ENCODE data around the gene HSPA9.

Gene HSPA9

DNA sequence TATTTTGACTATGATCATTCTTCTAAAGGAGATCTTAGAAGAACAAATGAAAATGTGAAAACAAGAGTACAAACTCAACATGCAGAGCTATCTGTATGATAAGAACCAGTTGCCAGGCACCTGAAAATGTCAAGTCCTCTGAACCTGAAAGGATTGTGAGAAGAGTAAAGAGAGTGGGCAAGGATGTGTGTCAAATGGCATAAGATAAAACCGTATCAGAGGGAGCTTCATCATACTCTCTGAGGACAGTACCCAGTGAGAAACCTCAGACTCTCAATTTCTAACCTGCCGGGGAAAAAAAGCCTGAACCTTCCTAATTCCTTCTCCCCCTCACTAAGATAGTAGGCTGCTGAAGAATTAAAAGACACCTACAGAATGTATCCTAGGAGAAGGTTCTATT is 39.0 kb downstream of the HSPA9 start:
- Histone ChIP-seq H3K9ac (ENCODE audit: low read depth in 1 of 2, low read length in 2 of 2) (no peak overlapping the region), H3K36me3 (ENCODE audit: control insufficient read depth in 2 of 2, insufficient read depth in 2 of 2, low read length in 2 of 2) (peaks cover 6 to 12% of the 10 kb centered on the region in 2 donors), H3K9me3 (ENCODE audit: control insufficient read depth in 2 of 2, low read length in 2 of 2) (no peaks in the 10 kb centered on the region), H3K27ac (ENCODE audit: low read depth in 2 of 2, low read length in 2 of 2) (no peak overlapping the region), H3K4me3 (ENCODE audit: low read length in 2 of 2) (no peak overlapping the region), H3K4me1 (ENCODE audit: control insufficient read depth in 2 of 2, insufficient read depth in 2 of 2, low read length in 2 of 2) (peaks cover 6 to 8% of the 10 kb centered on the region in 2 donors), H3K27me3 (ENCODE audit: control insufficient read depth in 2 of 2, insufficient read depth in 2 of 2, low read length in 2 of 2) (no peaks in the 10 kb centered on the region)

DNA sequence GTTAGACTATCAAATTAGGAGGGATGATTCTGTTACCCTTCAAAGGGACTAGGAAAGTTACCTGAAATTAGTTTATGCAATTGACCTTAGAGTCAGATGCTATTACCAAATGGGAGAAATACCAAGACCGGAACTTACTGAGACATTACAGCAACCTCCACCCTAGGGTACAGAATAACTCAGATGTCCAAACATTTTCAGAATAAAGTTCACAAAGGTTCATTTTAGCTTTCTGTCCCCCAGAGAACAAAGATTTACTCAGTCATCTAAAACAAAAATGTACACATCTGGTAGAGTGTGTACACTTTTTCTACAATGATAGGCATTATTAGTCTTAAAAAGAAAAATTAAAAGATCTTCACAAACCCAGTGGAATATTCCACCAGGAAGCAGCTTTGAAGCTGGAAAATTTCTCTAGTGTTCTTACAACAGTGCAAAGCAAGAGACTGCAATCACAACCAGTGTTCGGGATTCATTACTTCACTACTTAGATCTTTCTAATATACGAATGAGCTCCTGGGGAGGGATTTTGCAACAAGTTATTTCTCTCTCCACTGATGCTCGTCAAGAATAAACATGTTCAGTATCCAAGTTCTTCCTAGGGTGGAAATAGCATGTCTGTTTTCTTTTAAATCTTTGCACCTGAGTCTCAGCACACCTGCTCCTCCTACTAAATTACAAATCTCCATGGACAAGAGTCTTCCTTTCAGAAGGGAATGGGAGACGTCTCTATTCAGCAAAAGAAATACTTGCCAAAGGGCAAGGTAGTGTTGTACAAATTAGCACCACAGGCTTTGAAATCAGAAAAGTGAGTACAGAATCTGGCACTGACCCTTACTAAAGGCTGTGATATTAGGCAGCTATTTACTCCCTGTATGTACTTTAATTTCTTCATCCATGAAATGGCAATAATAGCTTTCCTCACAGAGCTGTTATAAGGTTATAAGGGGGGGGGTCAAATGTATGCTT is 40.9 kb downstream of the HSPA9 start:
- H3K9ac ChIP-seq (ENCODE audit: low read depth in 1 of 2, low read length in 2 of 2) = no peak overlapping the region
- H3K27ac ChIP-seq (ENCODE audit: low read depth in 2 of 2, low read length in 2 of 2) = no peak overlapping the region
- H3K4me1 ChIP-seq (ENCODE audit: control insufficient read depth in 2 of 2, insufficient read depth in 2 of 2, low read length in 2 of 2) = peaks cover 3 to 4% of the 10 kb centered on the region in 2 donors
- H3K4me3 ChIP-seq (ENCODE audit: low read length in 2 of 2) = no peak overlapping the region
- no peaks in the 10 kb centered on the region for H3K27me3 ChIP-seq (ENCODE audit: control insufficient read depth in 2 of 2, insufficient read depth in 2 of 2, low read length in 2 of 2)
- no peaks in the 10 kb centered on the region for H3K9me3 ChIP-seq (ENCODE audit: control insufficient read depth in 2 of 2, low read length in 2 of 2)
- peaks cover 2 to 11% of the 10 kb centered on the region in 2 donors for H3K36me3 ChIP-seq (ENCODE audit: control insufficient read depth in 2 of 2, insufficient read depth in 2 of 2, low read length in 2 of 2)

DNA sequence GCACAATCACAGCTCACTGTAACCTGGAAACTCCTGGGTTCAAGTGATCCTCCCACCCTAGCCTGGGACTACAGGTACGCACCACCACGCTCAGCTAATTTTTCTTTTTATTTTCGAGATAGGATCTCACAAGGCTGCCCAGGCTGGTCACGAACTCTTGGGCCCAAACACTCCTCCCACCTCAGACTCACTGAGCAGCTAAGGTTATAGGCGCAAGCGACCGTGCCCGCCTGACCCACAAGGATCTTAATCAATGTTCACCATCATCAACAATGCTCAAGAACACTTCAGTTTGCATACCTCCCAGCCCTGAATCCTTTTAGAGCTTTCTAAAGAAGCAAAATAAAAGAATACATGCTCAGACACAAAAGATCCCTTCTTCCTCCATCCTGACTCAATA is 45.4 kb downstream of the HSPA9 start:
- Histone ChIP-seq H3K4me1 (ENCODE audit: control insufficient read depth in 2 of 2, insufficient read depth in 2 of 2, low read length in 2 of 2) (peaks cover 0 to 4% of the 10 kb centered on the region in 2 donors), H3K27ac (ENCODE audit: low read depth in 2 of 2, low read length in 2 of 2) (no peak overlapping the region), H3K27me3 (ENCODE audit: control insufficient read depth in 2 of 2, insufficient read depth in 2 of 2, low read length in 2 of 2) (no peaks in the 10 kb centered on the region), H3K9me3 (ENCODE audit: control insufficient read depth in 2 of 2, low read length in 2 of 2) (no peaks in the 10 kb centered on the region), H3K9ac (ENCODE audit: low read depth in 1 of 2, low read length in 2 of 2) (no peak overlapping the region), H3K36me3 (ENCODE audit: control insufficient read depth in 2 of 2, insufficient read depth in 2 of 2, low read length in 2 of 2) (peaks cover 2 to 5% of the 10 kb centered on the region in 2 donors), H3K4me3 (ENCODE audit: low read length in 2 of 2) (no peak overlapping the region)

DNA sequence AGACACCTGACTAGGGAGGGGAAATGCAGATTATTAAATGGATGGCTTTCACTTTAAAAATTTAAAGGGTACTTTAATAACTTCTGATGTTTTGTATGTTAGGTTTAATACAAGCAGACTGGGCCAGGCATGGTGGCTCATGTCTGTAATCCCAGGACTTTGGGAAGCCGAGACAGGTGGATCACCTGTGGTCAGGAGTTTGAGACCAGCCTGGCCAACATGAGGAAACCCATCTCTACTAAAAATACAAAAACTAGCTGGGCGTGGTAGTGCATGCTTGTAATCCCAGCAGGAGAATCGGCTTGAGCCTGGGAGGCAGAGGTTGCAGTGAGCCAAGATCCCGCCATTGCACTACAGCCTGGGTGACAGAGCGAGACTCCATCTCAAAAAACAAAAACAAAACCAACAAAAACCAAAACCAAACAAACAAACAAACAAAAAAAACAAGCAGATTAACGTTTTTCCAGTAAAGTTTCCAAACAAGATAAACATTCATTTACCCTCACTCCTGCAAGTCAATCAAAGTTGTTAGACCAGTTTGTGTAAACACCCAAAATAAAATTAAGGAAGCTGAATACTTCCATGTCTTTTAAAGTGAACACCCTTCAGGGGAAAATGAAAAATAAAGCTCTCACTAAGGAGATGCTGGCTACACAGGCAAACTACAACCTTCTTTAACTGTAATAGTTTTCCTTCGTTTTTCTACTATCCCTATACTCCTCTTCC is 46.3 kb downstream of the HSPA9 start:
- Histone ChIP-seq H3K4me3 (ENCODE audit: low read length in 2 of 2) (no peak overlapping the region), H3K9me3 (ENCODE audit: control insufficient read depth in 2 of 2, low read length in 2 of 2) (no peaks in the 10 kb centered on the region), H3K27ac (ENCODE audit: low read depth in 2 of 2, low read length in 2 of 2) (no peak overlapping the region), H3K9ac (ENCODE audit: low read depth in 1 of 2, low read length in 2 of 2) (no peak overlapping the region), H3K4me1 (ENCODE audit: control insufficient read depth in 2 of 2, insufficient read depth in 2 of 2, low read length in 2 of 2) (peaks cover 0 to 4% of the 10 kb centered on the region in 2 donors), H3K27me3 (ENCODE audit: control insufficient read depth in 2 of 2, insufficient read depth in 2 of 2, low read length in 2 of 2) (no peaks in the 10 kb centered on the region), H3K36me3 (ENCODE audit: control insufficient read depth in 2 of 2, insufficient read depth in 2 of 2, low read length in 2 of 2) (peaks cover 2 to 5% of the 10 kb centered on the region in 2 donors)

DNA sequence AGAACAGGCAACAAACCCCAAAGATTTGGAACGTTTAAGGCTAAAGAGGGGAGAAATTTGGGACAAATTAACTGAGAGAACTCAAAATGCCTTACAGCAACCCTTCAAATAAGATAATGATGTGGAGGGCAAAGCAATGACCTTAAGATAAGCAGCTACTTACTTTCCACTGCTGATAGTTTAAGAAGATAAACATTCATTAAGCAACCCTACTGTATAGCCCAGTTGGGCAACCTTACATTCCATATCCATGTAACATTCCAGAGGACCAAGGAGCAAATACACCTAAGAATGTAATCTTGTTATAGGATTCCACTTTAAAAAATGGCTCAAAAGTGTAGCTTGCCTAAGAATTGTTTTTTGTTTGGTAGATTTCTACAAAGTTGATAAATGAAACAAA is 47.0 kb downstream of the HSPA9 start:
- Histone ChIP-seq H3K27ac (ENCODE audit: low read depth in 2 of 2, low read length in 2 of 2) (no peak overlapping the region), H3K36me3 (ENCODE audit: control insufficient read depth in 2 of 2, insufficient read depth in 2 of 2, low read length in 2 of 2) (peaks cover 2 to 5% of the 10 kb centered on the region in 2 donors), H3K4me3 (ENCODE audit: low read length in 2 of 2) (no peak overlapping the region), H3K9ac (ENCODE audit: low read depth in 1 of 2, low read length in 2 of 2) (no peak overlapping the region), H3K27me3 (ENCODE audit: control insufficient read depth in 2 of 2, insufficient read depth in 2 of 2, low read length in 2 of 2) (no peaks in the 10 kb centered on the region), H3K9me3 (ENCODE audit: control insufficient read depth in 2 of 2, low read length in 2 of 2) (no peaks in the 10 kb centered on the region), H3K4me1 (ENCODE audit: control insufficient read depth in 2 of 2, insufficient read depth in 2 of 2, low read length in 2 of 2) (peaks cover 0 to 4% of the 10 kb centered on the region in 2 donors)

DNA sequence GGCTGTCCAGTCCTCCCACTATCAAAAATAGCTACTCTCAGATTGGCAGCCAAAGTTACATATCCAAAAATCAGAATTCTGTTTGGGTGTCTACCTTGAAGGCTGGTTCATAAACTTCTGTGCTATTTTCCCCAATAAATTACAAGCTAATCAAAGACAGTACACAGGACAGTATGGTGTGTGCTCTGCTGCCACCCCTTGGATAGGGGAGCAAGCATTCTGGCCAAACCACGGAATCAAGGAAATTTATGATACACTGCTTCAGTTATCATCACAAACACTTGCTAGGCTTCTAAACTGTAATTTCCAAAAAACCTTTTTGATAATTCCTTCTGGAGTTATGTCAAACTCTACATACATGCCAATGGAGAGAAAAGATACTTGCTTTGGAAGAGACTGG is 48.0 kb downstream of the HSPA9 start:
- Histone ChIP-seq H3K9ac (ENCODE audit: low read depth in 1 of 2, low read length in 2 of 2) (no peak overlapping the region), H3K9me3 (ENCODE audit: control insufficient read depth in 2 of 2, low read length in 2 of 2) (no peaks in the 10 kb centered on the region), H3K36me3 (ENCODE audit: control insufficient read depth in 2 of 2, insufficient read depth in 2 of 2, low read length in 2 of 2) (peaks cover 2 to 5% of the 10 kb centered on the region in 2 donors), H3K4me1 (ENCODE audit: control insufficient read depth in 2 of 2, insufficient read depth in 2 of 2, low read length in 2 of 2) (peaks cover 0 to 4% of the 10 kb centered on the region in 2 donors), H3K4me3 (ENCODE audit: low read length in 2 of 2) (no peak overlapping the region), H3K27me3 (ENCODE audit: control insufficient read depth in 2 of 2, insufficient read depth in 2 of 2, low read length in 2 of 2) (no peaks in the 10 kb centered on the region), H3K27ac (ENCODE audit: low read depth in 2 of 2, low read length in 2 of 2) (no peak overlapping the region)

DNA sequence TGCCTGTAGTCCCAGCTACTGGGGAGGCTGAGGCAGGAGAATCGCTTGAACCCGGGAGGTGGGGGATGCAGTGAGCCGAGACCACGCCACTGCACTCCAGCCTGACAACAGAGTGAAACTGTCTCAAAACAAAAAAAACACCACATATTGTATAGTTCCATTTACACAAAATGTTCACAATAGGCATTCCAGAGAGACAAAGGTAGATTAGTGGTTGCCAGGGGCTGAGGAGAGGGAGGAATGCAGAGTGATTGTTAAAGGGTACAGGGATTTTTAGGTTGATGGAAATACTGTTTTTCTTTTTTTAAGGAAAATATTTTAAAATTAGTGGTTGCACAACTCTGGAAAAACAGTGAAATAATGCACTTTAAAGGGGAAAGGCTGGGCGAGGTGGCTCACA is 51.8 kb downstream of the HSPA9 start:
- Histone ChIP-seq H3K27ac (ENCODE audit: low read depth in 2 of 2, low read length in 2 of 2) (no peak overlapping the region), H3K4me3 (ENCODE audit: low read length in 2 of 2) (no peak overlapping the region), H3K9me3 (ENCODE audit: control insufficient read depth in 2 of 2, low read length in 2 of 2) (no peaks in the 10 kb centered on the region), H3K4me1 (ENCODE audit: control insufficient read depth in 2 of 2, insufficient read depth in 2 of 2, low read length in 2 of 2) (no peaks in the 10 kb centered on the region), H3K27me3 (ENCODE audit: control insufficient read depth in 2 of 2, insufficient read depth in 2 of 2, low read length in 2 of 2) (no peaks in the 10 kb centered on the region), H3K36me3 (ENCODE audit: control insufficient read depth in 2 of 2, insufficient read depth in 2 of 2, low read length in 2 of 2) (peaks cover 3 to 4% of the 10 kb centered on the region in 2 donors), H3K9ac (ENCODE audit: low read depth in 1 of 2, low read length in 2 of 2) (no peak overlapping the region)

DNA sequence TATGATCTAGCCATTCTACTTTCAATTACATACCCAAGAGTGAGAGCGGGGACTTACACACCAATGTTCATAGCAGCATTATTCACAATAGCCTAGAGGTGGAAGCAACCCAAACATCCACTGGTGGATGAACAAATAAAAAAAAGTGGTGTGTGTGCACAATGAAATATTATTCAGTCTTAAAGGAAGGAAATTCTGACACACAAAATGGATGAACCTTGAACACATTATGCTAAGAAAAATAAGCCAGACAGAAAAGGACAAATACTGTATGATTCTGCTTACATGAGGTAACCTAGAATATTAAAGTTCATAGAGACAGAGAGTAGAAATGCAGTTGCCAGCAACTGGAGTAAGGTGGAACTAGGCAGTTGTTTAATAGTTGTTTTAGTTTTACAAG is 54.2 kb downstream of the HSPA9 start:
- H3K9me3 ChIP-seq (ENCODE audit: control insufficient read depth in 2 of 2, low read length in 2 of 2) = no peaks in the 10 kb centered on the region
- no peak overlapping the region for H3K9ac ChIP-seq (ENCODE audit: low read depth in 1 of 2, low read length in 2 of 2)
- H3K27ac ChIP-seq (ENCODE audit: low read depth in 2 of 2, low read length in 2 of 2) = no peak overlapping the region
- H3K36me3 ChIP-seq (ENCODE audit: control insufficient read depth in 2 of 2, insufficient read depth in 2 of 2, low read length in 2 of 2) = peaks cover 17 to 24% of the 10 kb centered on the region in 2 donors
- H3K27me3 ChIP-seq (ENCODE audit: control insufficient read depth in 2 of 2, insufficient read depth in 2 of 2, low read length in 2 of 2) = no peaks in the 10 kb centered on the region
- H3K4me3 ChIP-seq (ENCODE audit: low read length in 2 of 2) = no peak overlapping the region
- no peaks in the 10 kb centered on the region for H3K4me1 ChIP-seq (ENCODE audit: control insufficient read depth in 2 of 2, insufficient read depth in 2 of 2, low read length in 2 of 2)

DNA sequence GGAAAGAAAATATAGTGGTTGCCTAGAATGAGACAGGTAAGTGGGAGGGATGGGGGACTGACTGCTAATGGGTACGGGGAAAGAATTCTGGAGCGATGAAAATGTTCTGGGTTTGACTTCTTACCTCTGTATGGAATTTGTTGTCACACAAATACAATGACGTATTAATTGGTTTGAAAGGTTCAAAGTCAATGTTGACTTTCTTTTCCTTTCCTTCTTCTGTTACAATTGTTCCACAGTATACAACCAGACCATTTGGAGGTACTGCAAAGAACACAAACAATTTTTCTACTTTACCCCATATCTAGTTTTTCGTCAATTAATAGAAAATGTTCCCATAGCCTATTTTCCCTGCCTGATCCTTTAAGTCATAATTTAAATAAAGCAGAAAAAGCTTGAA is 57.8 kb downstream of the HSPA9 start:
- Histone ChIP-seq H3K36me3 (ENCODE audit: control insufficient read depth in 2 of 2, insufficient read depth in 2 of 2, low read length in 2 of 2) (peaks cover 46 to 47% of the 10 kb centered on the region in 2 donors), H3K9me3 (ENCODE audit: control insufficient read depth in 2 of 2, low read length in 2 of 2) (no peaks in the 10 kb centered on the region), H3K4me3 (ENCODE audit: low read length in 2 of 2) (no peak overlapping the region), H3K27me3 (ENCODE audit: control insufficient read depth in 2 of 2, insufficient read depth in 2 of 2, low read length in 2 of 2) (no peaks in the 10 kb centered on the region), H3K4me1 (ENCODE audit: control insufficient read depth in 2 of 2, insufficient read depth in 2 of 2, low read length in 2 of 2) (no peaks in the 10 kb centered on the region), H3K9ac (ENCODE audit: low read depth in 1 of 2, low read length in 2 of 2) (no peak overlapping the region), H3K27ac (ENCODE audit: low read depth in 2 of 2, low read length in 2 of 2) (no peak overlapping the region)
